ENCODE data around the gene KRIT1.
A peak's percentile ranks its signal among the peaks of the same experiment; 100 is the strongest.
"Not testable (repeated sequence)": the region's sequence is repeated elsewhere in the genome, so short reads cannot be mapped to it uniquely, and the experiment has no call there.

Gene KRIT1

GRCh38 chr7:92245487-92246359 lies at the start of gene KRIT1, which contains the start of gene ANKIB1:
Gene KRIT1 (minus strand): TSS chr7:92245914. CDS start chr7:92242135, 3,779 bp downstream.
Gene ANKIB1 (plus strand): TSS chr7:92245974. CDS start chr7:92294979, 49,005 bp downstream.
- DNase-seq (ENCODE audit: low spot score), result peak; percentile 84

GRCh38 chr7:92295391-92295790 lies 49.7 kb upstream of the KRIT1 start:
- DNase-seq (ENCODE audit: low spot score), result no peak

- no peak for DNase-seq (ENCODE audit: low spot score)
These were observed 48.3 kb upstream of the KRIT1 start for GRCh38 chr7:92293896-92294590.

GRCh38 chr7:92292981-92293380 lies 47.3 kb upstream of the KRIT1 start:
- DNase-seq (ENCODE audit: low spot score), result no peak

- DNase-seq (ENCODE audit: low spot score), result no peak
These were observed 43.6 kb upstream of the KRIT1 start for GRCh38 chr7:92289321-92289720.

GRCh38 chr7:92282930-92283329 lies 37.2 kb upstream of the KRIT1 start:
- DNase-seq (ENCODE audit: low spot score), result no peak

GRCh38 chr7:92282221-92282814 lies 36.6 kb upstream of the KRIT1 start:
- DNase-seq (ENCODE audit: low spot score), result no peak

GRCh38 chr7:92281031-92281430 lies 35.3 kb upstream of the KRIT1 start:
- DNase-seq (ENCODE audit: low spot score), result no peak

GRCh38 chr7:92279396-92280031 lies 33.8 kb upstream of the KRIT1 start:
- no peak for DNase-seq (ENCODE audit: low spot score)

- DNase-seq (ENCODE audit: low spot score), result no peak
These were observed 30.7 kb upstream of the KRIT1 start for GRCh38 chr7:92276460-92276864.

GRCh38 chr7:92275327-92275726 lies 29.6 kb upstream of the KRIT1 start:
- DNase-seq (ENCODE audit: low spot score), result no peak

GRCh38 chr7:92268921-92269320 lies 23.2 kb upstream of the KRIT1 start:
- no peak for DNase-seq (ENCODE audit: low spot score)

GRCh38 chr7:92266415-92267241 lies 20.9 kb upstream of the KRIT1 start:
- DNase-seq (ENCODE audit: low spot score), result no peak

- DNase-seq (ENCODE audit: low spot score), result no peak
These were observed 14.6 kb upstream of the KRIT1 start for GRCh38 chr7:92260248-92260781.

GRCh38 chr7:92259610-92260247 lies 14.0 kb upstream of the KRIT1 start:
- DNase-seq (ENCODE audit: low spot score), result no peak

GRCh38 chr7:92259062-92259461 lies 13.3 kb upstream of the KRIT1 start:
- DNase-seq (ENCODE audit: low spot score), result no peak

GRCh38 chr7:92255308-92255707 lies 9.6 kb upstream of the KRIT1 start:
- DNase-seq (ENCODE audit: low spot score), result no peak

GRCh38 chr7:92254800-92255199 lies 9.1 kb upstream of the KRIT1 start:
- DNase-seq (ENCODE audit: low spot score), result not testable (repeated sequence)

GRCh38 chr7:92253251-92253650 lies 7.5 kb upstream of the KRIT1 start:
- DNase-seq (ENCODE audit: low spot score), result no peak

- no peak for DNase-seq (ENCODE audit: low spot score)
These were observed 5.5 kb upstream of the KRIT1 start for GRCh38 chr7:92251181-92251580.

GRCh38 chr7:92250603-92251002 lies 4.9 kb upstream of the KRIT1 start:
- DNase-seq (ENCODE audit: low spot score), result no peak
